ENCODE data around the gene SIMC1.
A peak's percentile ranks its signal among the peaks of the same experiment; 100 is the strongest.

The SIMC1 gene

GRCh38 chr5:176389135-176390123 is 151.2 kb downstream of the SIMC1 start:
- DNase-seq, result peak in 1 of 2 donors; percentile 32

GRCh38 chr5:176391479-176391878 is 153.3 kb downstream of the SIMC1 start:
- no peak for DNase-seq

- DNase-seq, result peak; percentile 60 to 75
Observed at GRCh38 chr5:176391999-176392398, 153.8 kb downstream of the SIMC1 start.

- DNase-seq, result no peak
Observed at GRCh38 chr5:176392526-176392925, 154.3 kb downstream of the SIMC1 start.

- no peak for DNase-seq
Observed at GRCh38 chr5:176394096-176394495, 155.9 kb downstream of the SIMC1 start.

- DNase-seq, result no peak
Observed at GRCh38 chr5:176394881-176395675, 156.9 kb downstream of the SIMC1 start.

All from inflammatory macrophage treated with lipopolysaccharide for 1 hour (primary cell).